ENCODE data around the gene SDC3. TPM values are rescaled to one million over a fixed set of nuclear protein-coding genes. Genes with fewer than 3 reads are reported as not detected.
"Not testable (repeated sequence)": the region's sequence is repeated elsewhere in the genome, so short reads cannot be mapped to it uniquely, and the experiment has no call there.

Gene SDC3, protein sequence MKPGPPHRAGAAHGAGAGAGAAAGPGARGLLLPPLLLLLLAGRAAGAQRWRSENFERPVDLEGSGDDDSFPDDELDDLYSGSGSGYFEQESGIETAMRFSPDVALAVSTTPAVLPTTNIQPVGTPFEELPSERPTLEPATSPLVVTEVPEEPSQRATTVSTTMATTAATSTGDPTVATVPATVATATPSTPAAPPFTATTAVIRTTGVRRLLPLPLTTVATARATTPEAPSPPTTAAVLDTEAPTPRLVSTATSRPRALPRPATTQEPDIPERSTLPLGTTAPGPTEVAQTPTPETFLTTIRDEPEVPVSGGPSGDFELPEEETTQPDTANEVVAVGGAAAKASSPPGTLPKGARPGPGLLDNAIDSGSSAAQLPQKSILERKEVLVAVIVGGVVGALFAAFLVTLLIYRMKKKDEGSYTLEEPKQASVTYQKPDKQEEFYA
- polyA plus RNA-seq (2013, experiment 1 of 4): 66.7 TPM
- polyA plus RNA-seq (2013, experiment 2 of 4): 76.6 TPM
- 67.5 TPM for polyA plus RNA-seq (2013, experiment 3 of 4)
- 72.5 TPM for polyA plus RNA-seq (2013, experiment 4 of 4)

DNA sequence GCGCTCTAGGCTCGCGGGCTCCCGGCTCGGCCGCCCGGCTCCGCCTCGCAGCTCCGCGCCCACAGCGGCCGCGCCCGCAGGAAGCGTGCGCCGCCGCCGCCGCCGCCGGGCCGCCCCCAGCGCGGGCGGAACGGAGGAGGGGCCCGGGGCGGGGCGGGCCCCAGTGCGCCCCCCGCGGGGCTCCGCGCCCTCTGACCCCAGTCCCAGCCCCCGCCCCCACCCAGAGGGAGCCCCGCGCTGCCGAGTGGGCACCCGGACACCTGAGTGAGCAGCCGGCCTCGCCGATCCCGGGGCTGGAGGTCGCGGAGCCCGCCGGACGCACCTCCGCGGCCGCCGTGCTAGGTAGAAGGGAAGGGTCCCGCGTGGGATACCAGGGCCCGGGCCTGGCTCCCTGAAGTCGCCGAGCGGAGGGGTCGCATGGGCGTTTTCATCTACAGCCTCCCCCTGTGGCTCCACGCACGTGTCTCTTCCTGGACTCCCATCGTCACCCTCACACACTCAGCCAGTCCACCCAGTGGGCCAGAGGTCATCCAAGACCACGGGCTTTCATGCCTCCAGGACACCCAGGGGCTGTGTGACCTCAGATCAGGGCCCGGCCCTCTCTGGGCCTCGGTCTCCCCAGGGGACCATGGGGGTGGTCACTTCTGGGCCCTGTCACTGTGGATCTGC, at the start of gene SDC3:
Gene SDC3 (minus strand): TSS at position 63 of the 669 bp plus-strand sequence. CDS start 172 bp downstream, outside the sequence.
- peak within 1 kb of the TSS; percentile 73 for H3K4me3 ChIP-seq (ENCODE audit: insufficient read depth, low read depth, low read length)
- 4% methylated on average over 67 to 68 of the region's 68 CpGs for WGBS, 2 experiments
- no peaks in the 10 kb centered on the region for H3K9me3 ChIP-seq (ENCODE audit: control insufficient read depth, low read length)
- no peak within 1 kb of the TSS for H3K27ac ChIP-seq (ENCODE audit: insufficient read depth, low read depth, low read length, poor library complexity, severe bottlenecking)
- H3K4me1 ChIP-seq (ENCODE audit: control insufficient read depth, insufficient read depth, low read length): peaks cover 42% of the 10 kb centered on the region
- no peaks in the 10 kb centered on the region for H3K36me3 ChIP-seq (ENCODE audit: control insufficient read depth, insufficient read depth, low read length)
- H3K27me3 ChIP-seq (ENCODE audit: control insufficient read depth, insufficient read depth, low read length, poor library complexity, severe bottlenecking): peaks cover 6% of the 10 kb centered on the region

DNA sequence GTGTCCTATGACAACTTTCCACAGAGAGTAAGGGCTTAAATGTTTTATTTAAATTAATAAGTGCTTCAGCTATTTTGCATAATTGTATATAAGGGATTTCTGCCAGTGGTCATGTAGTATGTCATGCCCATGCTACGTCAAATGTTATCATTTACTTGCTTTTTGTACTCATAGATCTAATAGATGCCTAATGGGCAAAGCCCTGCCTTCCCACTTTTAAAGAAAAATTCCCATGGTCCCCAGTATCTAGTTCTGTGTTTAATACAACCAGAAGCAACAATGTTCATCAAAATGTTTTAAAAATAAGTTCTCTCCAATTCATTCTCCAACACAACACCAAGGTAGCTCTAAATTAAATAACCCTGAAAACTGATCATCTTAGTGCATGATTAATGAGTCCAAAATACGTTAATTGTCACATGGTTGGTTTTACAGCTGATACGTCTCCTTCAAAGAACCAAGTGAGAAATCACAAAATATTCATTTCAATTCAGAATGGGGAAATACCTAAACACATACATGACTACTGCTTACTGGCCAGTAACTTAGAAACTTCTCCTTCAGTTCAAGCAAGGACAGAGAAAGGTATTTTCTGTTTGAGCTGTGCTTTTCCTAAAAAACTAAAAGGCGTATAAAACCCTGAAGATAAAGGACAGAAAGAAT, 49.1 kb upstream of the SDC3 start:
- H3K27me3 ChIP-seq (ENCODE audit: control insufficient read depth, insufficient read depth, low read length, poor library complexity, severe bottlenecking): no peaks in the 10 kb centered on the region
- H3K27ac ChIP-seq (ENCODE audit: insufficient read depth, low read depth, low read length, poor library complexity, severe bottlenecking): no peak overlapping the region
- H3K4me3 ChIP-seq (ENCODE audit: insufficient read depth, low read depth, low read length): no peak overlapping the region
- H3K36me3 ChIP-seq (ENCODE audit: control insufficient read depth, insufficient read depth, low read length): peaks cover 49% of the 10 kb centered on the region
- 96 to 98% methylated on average over 3 of the region's 4 CpGs for WGBS, 2 experiments
- no peaks in the 10 kb centered on the region for H3K4me1 ChIP-seq (ENCODE audit: control insufficient read depth, insufficient read depth, low read length)
- no peaks in the 10 kb centered on the region for H3K9me3 ChIP-seq (ENCODE audit: control insufficient read depth, low read length)

- Histone ChIP-seq H3K4me1 (ENCODE audit: control insufficient read depth, insufficient read depth, low read length) (no peaks in the 10 kb centered on the region), H3K27me3 (ENCODE audit: control insufficient read depth, insufficient read depth, low read length, poor library complexity, severe bottlenecking) (no peaks in the 10 kb centered on the region), H3K36me3 (ENCODE audit: control insufficient read depth, insufficient read depth, low read length) (peaks cover 55% of the 10 kb centered on the region), H3K9me3 (ENCODE audit: control insufficient read depth, low read length) (no peaks in the 10 kb centered on the region), H3K4me3 (ENCODE audit: insufficient read depth, low read depth, low read length) (no peak overlapping the region), H3K27ac (ENCODE audit: insufficient read depth, low read depth, low read length, poor library complexity, severe bottlenecking) (no peak overlapping the region)
- WGBS, 2 experiments: 100% methylated on average over 1 of the region's 1 CpG; no CpG with 5 or more reads in 1 of the 2 experiments
Measured at GRCh38 chr1:30955448-30956015, 47.0 kb upstream of the SDC3 start.

GRCh38 chr1:30953685-30954084, 45.1 kb upstream of the SDC3 start:
- no peak overlapping the region for H3K4me3 ChIP-seq (ENCODE audit: insufficient read depth, low read depth, low read length)
- no peaks in the 10 kb centered on the region for H3K4me1 ChIP-seq (ENCODE audit: control insufficient read depth, insufficient read depth, low read length)
- WGBS, 2 experiments: 94 to 97% methylated on average over 11 of the region's 11 CpGs
- no peaks in the 10 kb centered on the region for H3K9me3 ChIP-seq (ENCODE audit: control insufficient read depth, low read length)
- H3K36me3 ChIP-seq (ENCODE audit: control insufficient read depth, insufficient read depth, low read length): peaks cover 66% of the 10 kb centered on the region
- H3K27ac ChIP-seq (ENCODE audit: insufficient read depth, low read depth, low read length, poor library complexity, severe bottlenecking): no peak overlapping the region
- no peaks in the 10 kb centered on the region for H3K27me3 ChIP-seq (ENCODE audit: control insufficient read depth, insufficient read depth, low read length, poor library complexity, severe bottlenecking)

GRCh38 chr1:30952098-30952497, 43.5 kb upstream of the SDC3 start:
- WGBS, 2 experiments: 94% methylated on average over 5 of the region's 5 CpGs
- Histone ChIP-seq H3K4me3 (ENCODE audit: insufficient read depth, low read depth, low read length) (no peak overlapping the region), H3K36me3 (ENCODE audit: control insufficient read depth, insufficient read depth, low read length) (peaks cover 72% of the 10 kb centered on the region), H3K9me3 (ENCODE audit: control insufficient read depth, low read length) (no peaks in the 10 kb centered on the region), H3K4me1 (ENCODE audit: control insufficient read depth, insufficient read depth, low read length) (no peaks in the 10 kb centered on the region), H3K27me3 (ENCODE audit: control insufficient read depth, insufficient read depth, low read length, poor library complexity, severe bottlenecking) (no peaks in the 10 kb centered on the region), H3K27ac (ENCODE audit: insufficient read depth, low read depth, low read length, poor library complexity, severe bottlenecking) (no peak overlapping the region)

GRCh38 chr1:30950700-30951099, 42.1 kb upstream of the SDC3 start:
- no peak overlapping the region for H3K4me3 ChIP-seq (ENCODE audit: insufficient read depth, low read depth, low read length)
- 93 to 94% methylated on average over 5 of the region's 5 CpGs for WGBS, 2 experiments
- peaks cover 62% of the 10 kb centered on the region for H3K36me3 ChIP-seq (ENCODE audit: control insufficient read depth, insufficient read depth, low read length)
- H3K27me3 ChIP-seq (ENCODE audit: control insufficient read depth, insufficient read depth, low read length, poor library complexity, severe bottlenecking): no peaks in the 10 kb centered on the region
- no peak overlapping the region for H3K27ac ChIP-seq (ENCODE audit: insufficient read depth, low read depth, low read length, poor library complexity, severe bottlenecking)
- no peaks in the 10 kb centered on the region for H3K9me3 ChIP-seq (ENCODE audit: control insufficient read depth, low read length)
- H3K4me1 ChIP-seq (ENCODE audit: control insufficient read depth, insufficient read depth, low read length): no peaks in the 10 kb centered on the region

GRCh38 chr1:30950053-30950452, 41.5 kb upstream of the SDC3 start:
- no peaks in the 10 kb centered on the region for H3K27me3 ChIP-seq (ENCODE audit: control insufficient read depth, insufficient read depth, low read length, poor library complexity, severe bottlenecking)
- H3K4me3 ChIP-seq (ENCODE audit: insufficient read depth, low read depth, low read length): no peak overlapping the region
- H3K9me3 ChIP-seq (ENCODE audit: control insufficient read depth, low read length): no peaks in the 10 kb centered on the region
- no peaks in the 10 kb centered on the region for H3K4me1 ChIP-seq (ENCODE audit: control insufficient read depth, insufficient read depth, low read length)
- peaks cover 69% of the 10 kb centered on the region for H3K36me3 ChIP-seq (ENCODE audit: control insufficient read depth, insufficient read depth, low read length)
- WGBS, 2 experiments: 94 to 97% methylated on average over 5 of the region's 5 CpGs
- H3K27ac ChIP-seq (ENCODE audit: insufficient read depth, low read depth, low read length, poor library complexity, severe bottlenecking): no peak overlapping the region

GRCh38 chr1:30949487-30949838, 40.9 kb upstream of the SDC3 start:
- H3K36me3 ChIP-seq (ENCODE audit: control insufficient read depth, insufficient read depth, low read length): peaks cover 69% of the 10 kb centered on the region
- not testable (repeated sequence) for H3K27ac ChIP-seq (ENCODE audit: insufficient read depth, low read depth, low read length, poor library complexity, severe bottlenecking); H3K27me3 ChIP-seq (ENCODE audit: control insufficient read depth, insufficient read depth, low read length, poor library complexity, severe bottlenecking); H3K4me1 ChIP-seq (ENCODE audit: control insufficient read depth, insufficient read depth, low read length); H3K4me3 ChIP-seq (ENCODE audit: insufficient read depth, low read depth, low read length); H3K9me3 ChIP-seq (ENCODE audit: control insufficient read depth, low read length)
- no CpG with 5 or more reads among the region's 1 CpG for WGBS, 2 experiments

- not testable (repeated sequence) for H3K9me3 ChIP-seq (ENCODE audit: control insufficient read depth, low read length); H3K4me1 ChIP-seq (ENCODE audit: control insufficient read depth, insufficient read depth, low read length); H3K27ac ChIP-seq (ENCODE audit: insufficient read depth, low read depth, low read length, poor library complexity, severe bottlenecking); H3K4me3 ChIP-seq (ENCODE audit: insufficient read depth, low read depth, low read length); H3K27me3 ChIP-seq (ENCODE audit: control insufficient read depth, insufficient read depth, low read length, poor library complexity, severe bottlenecking)
- 92 to 95% methylated on average over 1 of the region's 5 CpGs for WGBS, 2 experiments
- peaks cover 69% of the 10 kb centered on the region for H3K36me3 ChIP-seq (ENCODE audit: control insufficient read depth, insufficient read depth, low read length)
Measured at GRCh38 chr1:30948813-30949486, 40.4 kb upstream of the SDC3 start.

Measured in ectodermal cell (in vitro differentiated cells).